ENCODE data around the gene SYK.
"Not testable (repeated sequence)": the region's sequence is repeated elsewhere in the genome, so short reads cannot be mapped to it uniquely, and the experiment has no call there.

The SYK gene

GRCh38 chr9:90801241-90801972, at the start of gene SYK:
TSS of gene SYK (plus strand) at chr9:90801819. CDS start at chr9:90843899, 42,080 bp downstream.
- no peak for DNase-seq

- peak; percentile 16 for DNase-seq
These were observed 45.9 kb upstream of the SYK start for GRCh38 chr9:90755514-90756371.

GRCh38 chr9:90760577-90760976, 41.0 kb upstream of the SYK start:
- DNase-seq = not testable (repeated sequence)

GRCh38 chr9:90766731-90767130, 34.9 kb upstream of the SYK start:
- DNase-seq = no peak

- DNase-seq = no peak
These were observed 34.0 kb upstream of the SYK start for GRCh38 chr9:90767523-90768100.

GRCh38 chr9:90770182-90770738, 31.4 kb upstream of the SYK start:
- no peak for DNase-seq

- DNase-seq = no peak
These were observed 30.7 kb upstream of the SYK start for GRCh38 chr9:90770927-90771326.

GRCh38 chr9:90772386-90772785, 29.2 kb upstream of the SYK start:
- no peak for DNase-seq

GRCh38 chr9:90773617-90774016, 28.0 kb upstream of the SYK start:
- no peak for DNase-seq

- DNase-seq = no peak
These were observed 27.5 kb upstream of the SYK start for GRCh38 chr9:90774071-90774470.

- no peak for DNase-seq
These were observed 26.9 kb upstream of the SYK start for GRCh38 chr9:90774682-90775081.

GRCh38 chr9:90775657-90776056, 26.0 kb upstream of the SYK start:
- DNase-seq = no peak

- no peak for DNase-seq
These were observed 22.9 kb upstream of the SYK start for GRCh38 chr9:90778746-90779145.

GRCh38 chr9:90783552-90783951, 18.1 kb upstream of the SYK start:
- no peak for DNase-seq

GRCh38 chr9:90783964-90784363, 17.7 kb upstream of the SYK start:
- no peak for DNase-seq

GRCh38 chr9:90787771-90788460, 13.7 kb upstream of the SYK start:
- no peak for DNase-seq

GRCh38 chr9:90788527-90788926, 13.1 kb upstream of the SYK start:
- DNase-seq = not testable (repeated sequence)

GRCh38 chr9:90789408-90789807, 12.2 kb upstream of the SYK start:
- no peak for DNase-seq

- no peak for DNase-seq
These were observed 11.8 kb upstream of the SYK start for GRCh38 chr9:90789862-90790261.

- not testable (repeated sequence) for DNase-seq
These were observed 8.6 kb upstream of the SYK start for GRCh38 chr9:90793024-90793423.

- DNase-seq = no peak
These were observed 7.9 kb upstream of the SYK start for GRCh38 chr9:90793729-90794128.

- DNase-seq = no peak
These were observed 6.5 kb upstream of the SYK start for GRCh38 chr9:90795084-90795483.

GRCh38 chr9:90795871-90796317, 5.7 kb upstream of the SYK start:
- DNase-seq = no peak

All from NCI-H1694 (cell line).